22Rv1 (cell line): ENCODE results near the gene MYOZ2.

ENCODE experiments used
- H3K27ac ChIP-seq: fragments of 450-650 bp; 2 replicates; pipeline ENCODE4 v1.5.1; 2017
- CTCF ChIP-seq: fragments of 450-650 bp; IDR thresholded peaks from 2 replicates; pipeline ENCODE4 v1.5.1; 2017; ENCODE audit warnings: mild to moderate bottlenecking
- ZFX ChIP-seq: fragments of 450-650 bp; IDR thresholded peaks from 2 replicates; pipeline ENCODE4 v1.6.1; 2017; ENCODE audit warnings: antibody characterized with exemption, borderline replicate concordance

MYOZ2 gene

GRCh38 chr4:119100655-119101054 is 35.0 kb upstream of the MYOZ2 start:
- TF ChIP-seq ZFX (no peak), CTCF (no peak)
- H3K27ac ChIP-seq = no peak overlapping the region

- TF ChIP-seq ZFX (no peak), CTCF (no peak)
- no peak overlapping the region for H3K27ac ChIP-seq
Observed at GRCh38 chr4:119103263-119103662, 32.4 kb upstream of the MYOZ2 start.

GRCh38 chr4:119104644-119105273 is 30.9 kb upstream of the MYOZ2 start:
- TF ChIP-seq ZFX (no peak), CTCF (no peak)
- no peak overlapping the region for H3K27ac ChIP-seq

- TF ChIP-seq CTCF (no peak), ZFX (no peak)
- H3K27ac ChIP-seq = no peak overlapping the region
Observed at GRCh38 chr4:119105605-119106004, 30.0 kb upstream of the MYOZ2 start.

GRCh38 chr4:119106036-119107000 is 29.3 kb upstream of the MYOZ2 start:
- TF ChIP-seq ZFX (no peak), CTCF (no peak)
- no peak overlapping the region for H3K27ac ChIP-seq

- no peak for TF ChIP-seq CTCF
- no peak for TF ChIP-seq ZFX
- no peak overlapping the region for H3K27ac ChIP-seq
Observed at GRCh38 chr4:119110121-119110520, 25.5 kb upstream of the MYOZ2 start.

- no peak for TF ChIP-seq ZFX
- TF ChIP-seq CTCF = no peak
- no peak overlapping the region for H3K27ac ChIP-seq
Observed at GRCh38 chr4:119111296-119111695, 24.3 kb upstream of the MYOZ2 start.
